Omental fat pad (tissue), 4 donors: ENCODE data around the gene TLE1. TPM values are rescaled to one million over a fixed set of nuclear protein-coding genes. Genes with fewer than 3 reads are reported as not detected.
"Not testable (repeated sequence)": the region's sequence is repeated elsewhere in the genome, so short reads cannot be mapped to it uniquely, and the experiment has no call there.

Experiments
- ATAC-seq: fragments of 150-250 bp; one replicate; pipeline ENCODE4 v1.9.1; 2016; ENCODE audit warnings: mild to moderate bottlenecking, moderate library complexity; ENCODE audit not compliant: low FRiP score
- DNase-seq: peaks from one replicate; pipeline ENCODE4 v3.0.0-alpha.2; 2019; ENCODE audit warnings: low spot score
- total RNA-seq, 4 donors: library from RNA; depleted of rRNA; stranded (reverse); fragments of >200 nt; gene quantifications; one replicate each; pipeline ENCODE4 v1.1.0, GENCODE V29; 2016
- TF ChIP-seq, protein P1 (sequence below), 3 donors: fragments of 450-650 bp; IDR thresholded peaks; one replicate each; pipeline ENCODE4 v1.5.1; 2016 to 2017; ENCODE audit warnings: antibody characterized with exemption in 3 of 3, mild to moderate bottlenecking in 3 of 3, moderate library complexity in 2 of 3

Gene TLE1
- total RNA-seq, 4 donors from 2014 or later: 75.3 to 136 (median 80.1) TPM

DNA sequence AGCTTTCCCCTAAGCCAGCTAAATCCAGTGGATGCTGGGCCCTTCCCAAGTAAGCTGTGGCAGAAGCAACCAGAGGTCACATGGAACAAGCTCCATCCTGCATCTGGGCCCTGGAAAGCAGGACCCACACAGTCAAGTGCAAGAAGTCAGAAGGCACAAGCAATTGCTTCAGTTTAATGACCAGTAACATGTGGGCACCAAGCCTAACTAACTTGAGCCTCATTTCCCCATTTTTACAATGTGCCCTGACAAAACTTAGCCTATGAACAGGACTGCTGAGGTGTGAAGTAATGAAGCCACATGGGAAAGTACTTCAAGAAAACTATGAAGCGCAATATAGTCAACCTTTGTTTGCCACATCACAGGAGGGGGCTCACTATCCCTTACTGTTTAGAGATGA lies 90.5 kb downstream of the TLE1 start:
- TF ChIP-seq, protein P1, sequence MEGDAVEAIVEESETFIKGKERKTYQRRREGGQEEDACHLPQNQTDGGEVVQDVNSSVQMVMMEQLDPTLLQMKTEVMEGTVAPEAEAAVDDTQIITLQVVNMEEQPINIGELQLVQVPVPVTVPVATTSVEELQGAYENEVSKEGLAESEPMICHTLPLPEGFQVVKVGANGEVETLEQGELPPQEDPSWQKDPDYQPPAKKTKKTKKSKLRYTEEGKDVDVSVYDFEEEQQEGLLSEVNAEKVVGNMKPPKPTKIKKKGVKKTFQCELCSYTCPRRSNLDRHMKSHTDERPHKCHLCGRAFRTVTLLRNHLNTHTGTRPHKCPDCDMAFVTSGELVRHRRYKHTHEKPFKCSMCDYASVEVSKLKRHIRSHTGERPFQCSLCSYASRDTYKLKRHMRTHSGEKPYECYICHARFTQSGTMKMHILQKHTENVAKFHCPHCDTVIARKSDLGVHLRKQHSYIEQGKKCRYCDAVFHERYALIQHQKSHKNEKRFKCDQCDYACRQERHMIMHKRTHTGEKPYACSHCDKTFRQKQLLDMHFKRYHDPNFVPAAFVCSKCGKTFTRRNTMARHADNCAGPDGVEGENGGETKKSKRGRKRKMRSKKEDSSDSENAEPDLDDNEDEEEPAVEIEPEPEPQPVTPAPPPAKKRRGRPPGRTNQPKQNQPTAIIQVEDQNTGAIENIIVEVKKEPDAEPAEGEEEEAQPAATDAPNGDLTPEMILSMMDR (IDR thresholded peaks at IDR 0.05): no peak
- no peak for ATAC-seq
- DNase-seq: no peak

DNA sequence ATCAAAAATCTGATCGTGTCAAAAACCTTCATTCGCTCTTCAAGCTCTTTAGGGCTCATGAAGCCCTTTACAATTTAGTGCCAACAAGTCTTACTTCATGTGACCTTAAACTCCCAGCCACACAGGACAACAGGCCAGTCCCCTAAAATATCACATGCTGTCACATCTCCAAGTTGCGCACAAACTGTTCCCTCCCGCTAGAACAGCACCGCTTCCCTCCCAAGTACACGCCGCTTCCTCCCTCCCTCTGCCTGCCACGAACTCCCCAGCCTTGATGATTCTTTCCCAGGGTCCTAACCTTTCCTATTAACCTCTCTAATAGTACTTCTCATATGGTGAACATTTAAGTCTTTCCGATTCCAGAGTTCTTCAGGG lies 91.2 kb downstream of the TLE1 start:
- DNase-seq: no peak
- TF ChIP-seq, protein P1 (IDR thresholded peaks at IDR 0.05): no peak
- ATAC-seq: peak; percentile 38

DNA sequence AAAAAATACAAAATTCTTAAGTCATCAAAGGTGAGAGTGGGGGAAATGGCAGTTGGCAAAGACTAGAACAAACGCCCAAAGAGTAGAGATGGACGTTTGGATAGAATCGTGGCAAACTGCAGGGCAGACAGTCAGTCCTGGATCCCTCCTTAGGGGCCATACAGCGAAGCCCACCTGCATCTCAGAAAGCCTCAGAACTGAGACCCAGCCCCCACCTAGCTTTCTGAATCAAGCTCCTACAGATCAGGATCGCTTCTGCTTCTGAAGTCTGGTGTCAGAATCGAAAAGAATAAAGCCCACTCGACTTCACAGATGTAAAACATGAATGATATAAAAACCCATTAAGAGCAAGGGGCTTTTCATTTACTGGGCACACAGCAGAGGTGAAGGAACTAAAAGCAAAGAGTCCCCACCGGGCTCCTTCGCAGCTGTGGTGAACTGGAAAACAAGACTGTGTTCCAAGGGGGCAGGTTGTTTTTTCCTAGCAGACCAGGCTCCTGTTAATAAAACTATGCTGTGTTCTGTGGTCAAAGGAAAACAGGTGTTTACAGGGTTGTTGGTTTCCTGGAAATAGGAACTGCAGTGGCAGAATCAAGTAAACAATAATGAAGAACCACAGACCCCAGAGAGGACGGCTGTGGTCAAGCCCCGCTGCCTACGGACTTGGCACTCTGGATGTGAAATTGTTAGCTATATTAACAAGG lies 91.8 kb downstream of the TLE1 start:
- TF ChIP-seq, protein P1 (IDR thresholded peaks at IDR 0.05): no peak
- ATAC-seq: no peak
- DNase-seq: no peak

DNA sequence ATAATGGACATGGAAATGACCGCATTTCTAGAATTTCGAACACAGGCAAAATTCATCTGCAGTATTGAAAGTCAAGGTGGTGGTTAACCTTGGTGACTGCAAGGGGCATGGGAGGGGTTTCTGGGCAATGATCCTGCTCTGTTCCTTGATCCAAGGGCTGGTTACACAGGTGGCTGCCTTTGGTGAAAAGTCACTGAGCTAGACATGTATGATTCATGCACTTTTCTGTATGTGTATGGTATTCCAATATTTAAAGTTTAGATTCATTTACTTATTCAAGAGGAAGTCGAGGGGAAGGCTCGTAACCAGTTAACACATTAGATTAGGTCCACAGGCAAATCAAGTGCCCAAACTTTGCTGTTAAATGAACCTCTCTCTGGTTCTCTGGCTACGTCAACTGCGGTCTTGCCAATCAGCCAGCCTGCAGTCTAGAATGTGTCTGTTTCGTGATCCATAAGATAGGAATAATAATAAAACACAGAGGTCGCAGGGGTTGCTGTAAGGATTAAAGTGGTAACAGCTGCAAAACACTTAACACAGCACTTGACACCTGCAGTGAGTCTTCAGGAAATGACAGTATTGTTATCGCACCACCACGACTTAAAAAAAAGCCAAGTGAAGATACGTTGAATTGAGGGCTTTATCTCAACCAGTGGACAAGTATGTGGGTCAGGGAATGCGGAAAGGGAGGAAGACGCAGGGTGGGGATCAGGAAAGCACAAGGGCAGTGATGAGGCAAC lies 92.5 kb downstream of the TLE1 start:
- no peak for ATAC-seq
- no peak for DNase-seq
- TF ChIP-seq, protein P1 (IDR thresholded peaks at IDR 0.05): no peak

DNA sequence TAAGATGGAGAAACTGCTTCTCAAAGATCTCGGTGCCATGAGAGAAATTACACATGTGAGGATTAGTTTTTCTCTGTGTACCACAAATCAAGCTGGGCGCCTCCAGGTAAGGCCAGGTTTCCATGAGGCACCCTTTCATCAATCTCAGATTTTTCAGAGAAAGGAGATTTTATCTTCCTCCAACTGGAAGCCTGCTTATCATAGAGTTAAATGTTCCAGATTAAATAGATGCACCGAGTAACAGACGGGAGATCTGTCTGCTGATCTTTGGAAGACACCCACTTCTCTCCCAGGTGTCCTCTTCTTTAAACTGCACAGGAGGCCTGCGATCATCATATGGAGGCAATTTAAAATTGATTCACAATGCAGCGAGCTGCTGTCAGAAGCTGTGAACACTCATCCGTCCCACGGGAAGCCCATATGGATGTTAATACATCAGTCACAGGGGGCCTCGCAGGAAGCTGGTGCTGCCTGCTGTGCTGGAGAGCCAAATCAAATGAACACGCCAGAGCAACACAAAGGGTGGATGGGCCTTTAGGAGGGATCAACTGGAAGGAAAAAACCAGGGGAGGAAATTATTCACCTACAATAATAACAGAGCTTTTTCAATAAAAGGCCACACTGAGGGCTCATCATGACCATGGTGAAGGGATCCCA lies 93.3 kb downstream of the TLE1 start:
- ATAC-seq (no peak), DNase-seq (no peak)
- TF ChIP-seq, protein P1 (IDR thresholded peaks at IDR 0.05): no peak

DNA sequence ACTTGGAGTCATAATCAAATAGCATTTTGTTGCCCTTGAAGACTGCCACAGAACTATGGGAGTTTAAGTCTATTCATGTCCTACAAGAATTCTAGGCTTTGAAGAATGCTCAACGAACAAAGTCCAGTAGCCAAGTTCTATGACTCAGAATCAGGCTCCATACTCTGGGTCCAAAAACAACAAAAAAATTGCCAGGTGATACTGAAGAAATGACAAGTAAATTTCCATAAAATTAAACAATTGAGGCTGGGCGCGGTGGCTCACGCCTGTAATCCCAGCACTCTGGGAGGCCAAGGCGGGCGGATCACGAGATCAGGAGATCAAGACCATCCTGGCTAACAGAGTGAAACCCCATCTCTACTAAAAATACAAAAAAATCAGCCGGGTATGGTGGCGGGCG lies 94.1 kb downstream of the TLE1 start:
- ATAC-seq, DNase-seq: not testable (repeated sequence)

DNA sequence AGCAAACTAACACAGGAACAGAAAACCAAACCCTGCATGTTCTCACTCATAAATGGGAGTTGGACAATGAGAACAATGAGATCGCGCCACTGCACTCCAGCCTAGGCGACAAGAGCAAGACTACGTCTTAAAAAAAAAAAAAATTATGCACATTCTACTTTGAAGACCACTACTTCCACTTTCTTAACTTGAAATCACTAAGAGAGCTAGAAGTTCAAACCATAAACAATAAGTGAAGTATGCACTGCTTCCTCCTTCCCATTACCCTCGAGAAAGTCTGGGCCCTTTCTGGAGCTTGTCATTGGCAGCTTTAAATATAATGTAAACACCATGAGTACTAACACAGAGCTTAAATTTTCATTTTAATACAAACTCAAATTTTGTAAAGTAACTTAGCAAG lies 94.9 kb downstream of the TLE1 start:
- TF ChIP-seq, protein P1 (IDR thresholded peaks at IDR 0.05): no peak
- DNase-seq: no peak
- no peak for ATAC-seq
